H9 (cell line): ENCODE measurements around the gene SLC22A12. TPM values are rescaled to one million over a fixed set of nuclear protein-coding genes. Genes with fewer than 3 reads are reported as not detected.

Experiments
- DNase-seq: peaks from one replicate; pipeline ENCODE4 v3.0.0-alpha.2; 2017
- H2AFZ ChIP-seq: one replicate; pipeline ENCODE4 v1.6.1; 2013; ENCODE audit warnings: mild to moderate bottlenecking, low read length, control low read depth, moderate library complexity
- H2AK5ac ChIP-seq: 2 replicates; pipeline ENCODE4 v1.6.1; 2013; ENCODE audit warnings: low read length, control low read depth, mixed read lengths; ENCODE audit not compliant: insufficient read length
- H2BK120ac ChIP-seq: one replicate; pipeline ENCODE4 v1.6.1; 2013; ENCODE audit warnings: low read depth, mild to moderate bottlenecking, low read length, control low read depth, inconsistent platforms; ENCODE audit not compliant: poor library complexity, severe bottlenecking
- H2BK12ac ChIP-seq: 2 replicates; pipeline ENCODE4 v1.6.1; 2013; ENCODE audit warnings: low read length, control low read depth, mixed read lengths, low read depth; ENCODE audit not compliant: insufficient read length
- H2BK15ac ChIP-seq: 2 replicates; pipeline ENCODE4 v1.6.1; 2013; ENCODE audit warnings: low read depth, low read length, control low read depth
- H2BK20ac ChIP-seq: one replicate; pipeline ENCODE4 v1.6.1; 2013; ENCODE audit warnings: low read depth, mild to moderate bottlenecking, low read length, control low read depth, inconsistent platforms; ENCODE audit not compliant: poor library complexity, severe bottlenecking
- H2BK5ac ChIP-seq: 2 replicates; pipeline ENCODE4 v1.6.1; 2013; ENCODE audit warnings: low read length, control low read depth, mixed read lengths; ENCODE audit not compliant: insufficient read length
- H3K14ac ChIP-seq: 2 replicates; pipeline ENCODE4 v1.6.1; 2013; ENCODE audit warnings: low read length, control low read depth; ENCODE audit not compliant: insufficient read depth
- H3K18ac ChIP-seq: 2 replicates; pipeline ENCODE4 v1.6.1; 2013; ENCODE audit warnings: low read depth, mild to moderate bottlenecking, mixed read lengths, low read length, control low read depth; ENCODE audit not compliant: insufficient read length
- H3K23ac ChIP-seq: 2 replicates; pipeline ENCODE4 v1.6.1; 2013; ENCODE audit warnings: low read length, control low read depth, mixed read lengths, low read depth; ENCODE audit not compliant: insufficient read length
- H3K23me2 ChIP-seq: 2 replicates; pipeline ENCODE4 v1.6.1; 2013; ENCODE audit warnings: low read depth, mild to moderate bottlenecking, mixed read lengths, low read length, control low read depth; ENCODE audit not compliant: insufficient read length, poor library complexity, severe bottlenecking
- H3K27ac ChIP-seq: 2 replicates; pipeline ENCODE4 v1.5.1; 2013; ENCODE audit warnings: low read length, control low read depth, mixed read lengths, low read depth; ENCODE audit not compliant: insufficient read length
- H3K27me3 ChIP-seq: 2 replicates; pipeline ENCODE4 v1.6.1; 2013; ENCODE audit warnings: low read length, control low read depth, inconsistent platforms; ENCODE audit not compliant: insufficient read depth
- H3K4ac ChIP-seq: 2 replicates; pipeline ENCODE4 v1.6.1; 2013; ENCODE audit warnings: low read depth, mild to moderate bottlenecking, control low read depth, inconsistent platforms, low read length, moderate library complexity
- H3K4me1 ChIP-seq: 2 replicates; pipeline ENCODE4 v1.6.1; 2013; ENCODE audit warnings: low read length, control low read depth, inconsistent platforms; ENCODE audit not compliant: insufficient read depth
- H3K4me2 ChIP-seq: 2 replicates; pipeline ENCODE4 v1.6.1; 2013; ENCODE audit warnings: low read length, control low read depth, mixed read lengths; ENCODE audit not compliant: insufficient read length, insufficient read depth
- H3K56ac ChIP-seq: 2 replicates; pipeline ENCODE4 v1.6.1; 2013; ENCODE audit warnings: low read depth, mild to moderate bottlenecking, mixed read lengths, low read length, control low read depth; ENCODE audit not compliant: insufficient read length
- H3K79me1 ChIP-seq: 2 replicates; pipeline ENCODE4 v1.6.1; 2013; ENCODE audit warnings: low read depth, mild to moderate bottlenecking, moderate library complexity, low read length, control low read depth, inconsistent platforms; ENCODE audit not compliant: insufficient read depth, poor library complexity, severe bottlenecking
- H3K79me2 ChIP-seq: 2 replicates; pipeline ENCODE4 v1.6.1; 2013; ENCODE audit warnings: low read length, control low read depth, inconsistent platforms; ENCODE audit not compliant: insufficient read depth
- H3K9ac ChIP-seq: 2 replicates; pipeline ENCODE4 v1.6.1; 2013; ENCODE audit warnings: low read length, control low read depth, mixed read lengths; ENCODE audit not compliant: insufficient read length; ENCODE audit errors: extremely low read depth
- H3K9me3 ChIP-seq: one replicate; pipeline ENCODE4 v1.6.1; 2013; ENCODE audit warnings: low read depth, low read length, inconsistent platforms; ENCODE audit not compliant: control insufficient read depth
- H3T11ph ChIP-seq: one replicate; pipeline ENCODE4 v1.6.1; 2013; ENCODE audit warnings: mild to moderate bottlenecking, low read length, control low read depth, inconsistent platforms
- H4K20me1 ChIP-seq: one replicate; pipeline ENCODE4 v1.6.1; 2013; ENCODE audit not compliant: control insufficient read depth, insufficient read length, insufficient read depth
- H4K5ac ChIP-seq: 2 replicates; pipeline ENCODE4 v1.6.1; 2013; ENCODE audit warnings: low read depth, mild to moderate bottlenecking, mixed read lengths, low read length, control low read depth; ENCODE audit not compliant: insufficient read length
- H4K8ac ChIP-seq: replicated peaks from 2 replicates; pipeline ENCODE4 v1.6.1; 2013; ENCODE audit warnings: low read length, control low read depth, mixed read lengths, low read depth; ENCODE audit not compliant: insufficient read length
- H4K91ac ChIP-seq: 2 replicates; pipeline ENCODE4 v1.6.1; 2013; ENCODE audit warnings: low read depth, mild to moderate bottlenecking, moderate library complexity, mixed read lengths, low read length, control low read depth; ENCODE audit not compliant: insufficient read length
- H3K27ac Mint-ChIP-seq, 3 experiments: 2 replicates in 2 of 3; 3 replicates in 1 of 3; pipeline ENCODE4 v1.8.0; 2020 to 2021; ENCODE audit warnings: mixed read lengths in 3 of 3, mild to moderate bottlenecking in 1 of 3, moderate library complexity in 1 of 3
- H3K27me3 Mint-ChIP-seq: 2 replicates; pipeline ENCODE4 v1.8.0; 2021; ENCODE audit warnings: low read depth, mild to moderate bottlenecking, moderate library complexity, mixed read lengths
- H3K36me3 Mint-ChIP-seq, 3 experiments: 2 replicates in 2 of 3; 3 replicates in 1 of 3; pipeline ENCODE4 v1.8.0; 2020 to 2021; ENCODE audit warnings: low read depth in 3 of 3, mixed read lengths in 3 of 3; ENCODE audit not compliant: insufficient read depth in 1 of 3
- H3K4me1 Mint-ChIP-seq, 2 experiments: 2 replicates each; pipeline ENCODE4 v1.8.0; 2020; ENCODE audit warnings: mixed read lengths in 2 of 2
- H3K4me3 Mint-ChIP-seq, 2 experiments: 2 replicates in 1 of 2; 3 replicates in 1 of 2; pipeline ENCODE4 v1.8.0; 2020 to 2021; ENCODE audit warnings: mild to moderate bottlenecking in 2 of 2, mixed read lengths in 2 of 2, moderate library complexity in 1 of 2
- H3K9me3 Mint-ChIP-seq, 2 experiments: 2 replicates in 1 of 2; 3 replicates in 1 of 2; pipeline ENCODE4 v1.8.0; 2020; ENCODE audit warnings: mild to moderate bottlenecking in 2 of 2, mixed read lengths in 2 of 2, moderate library complexity in 1 of 2
- WGBS: extraction: QIAGEN DNeasy Blood & Tissue Kit; methylation state at CpG from one replicate; pipeline ENCODE4 v1.1.7; 2013; ENCODE audit warnings: missing lambda C conversion rate, low lambda C conversion rate, mixed read lengths; ENCODE audit not compliant: insufficient read length; ENCODE audit errors: extremely low coverage; 5-methylcytosine and 5-hydroxymethylcytosine counted together
- total RNA-seq: library from RNA; stranded (reverse); gene quantifications from 2 replicates; pipeline ENCODE4 v1.2.1, GENCODE V29; 2021
- TF ChIP-seq, protein P1 (sequence below): fragments of 200-600 bp; sonication (generic); conservative IDR thresholded peaks from 3 replicates; pipeline ENCODE4 v1.8.0; 2021; ENCODE audit warnings: antibody characterized with exemption, mild to moderate bottlenecking

Gene SLC22A12
- total RNA-seq, 1 experiment from 2014 or later = not detected

GRCh38 chr11:64558869-64559268, 32.2 kb upstream of the SLC22A12 start:
- H2BK120ac ChIP-seq = no peak overlapping the region
- H4K5ac ChIP-seq = no peak overlapping the region
- no peaks in the 10 kb centered on the region for H3K23me2 ChIP-seq
- H3T11ph ChIP-seq = no peak overlapping the region
- H3K4me1 ChIP-seq = peaks cover 7% of the 10 kb centered on the region; the same call in 1 of the 2 replicates
- no peak for DNase-seq
- peak overlapping the region; percentile 69; the same call in 1 of the 2 replicates for H3K4ac ChIP-seq
- Mint-ChIP-seq H3K4me1 (peaks cover 36 to 45% of the 10 kb centered on the region in 2 experiments), H3K36me3 (no peaks in the 10 kb centered on the region), H3K27me3 (peaks cover 4% of the 10 kb centered on the region), H3K27ac (peak overlapping the region; percentile 88 to 92 (median 90); a peak in 6 of 7 replicates), H3K9me3 (no peaks in the 10 kb centered on the region), H3K4me3 (peak overlapping the region in 1 of 2 experiments; percentile 53; a peak in 1 of 5 replicates)
- H2AFZ ChIP-seq = no peak overlapping the region
- peak overlapping the region; percentile 89 for H3K14ac ChIP-seq
- H2AK5ac ChIP-seq = no peak overlapping the region
- TF ChIP-seq, protein P1, sequence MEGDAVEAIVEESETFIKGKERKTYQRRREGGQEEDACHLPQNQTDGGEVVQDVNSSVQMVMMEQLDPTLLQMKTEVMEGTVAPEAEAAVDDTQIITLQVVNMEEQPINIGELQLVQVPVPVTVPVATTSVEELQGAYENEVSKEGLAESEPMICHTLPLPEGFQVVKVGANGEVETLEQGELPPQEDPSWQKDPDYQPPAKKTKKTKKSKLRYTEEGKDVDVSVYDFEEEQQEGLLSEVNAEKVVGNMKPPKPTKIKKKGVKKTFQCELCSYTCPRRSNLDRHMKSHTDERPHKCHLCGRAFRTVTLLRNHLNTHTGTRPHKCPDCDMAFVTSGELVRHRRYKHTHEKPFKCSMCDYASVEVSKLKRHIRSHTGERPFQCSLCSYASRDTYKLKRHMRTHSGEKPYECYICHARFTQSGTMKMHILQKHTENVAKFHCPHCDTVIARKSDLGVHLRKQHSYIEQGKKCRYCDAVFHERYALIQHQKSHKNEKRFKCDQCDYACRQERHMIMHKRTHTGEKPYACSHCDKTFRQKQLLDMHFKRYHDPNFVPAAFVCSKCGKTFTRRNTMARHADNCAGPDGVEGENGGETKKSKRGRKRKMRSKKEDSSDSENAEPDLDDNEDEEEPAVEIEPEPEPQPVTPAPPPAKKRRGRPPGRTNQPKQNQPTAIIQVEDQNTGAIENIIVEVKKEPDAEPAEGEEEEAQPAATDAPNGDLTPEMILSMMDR = no peak
- no peak overlapping the region for H4K91ac ChIP-seq
- no peaks in the 10 kb centered on the region for H3K9me3 ChIP-seq
- H2BK15ac ChIP-seq = no peak overlapping the region
- no peak overlapping the region for H4K8ac ChIP-seq
- H3K4me2 ChIP-seq = no peak overlapping the region
- no CpG with 5 or more reads among the region's 9 CpGs for WGBS
- H2BK20ac ChIP-seq = peak overlapping the region; percentile 61
- H2BK12ac ChIP-seq = no peak overlapping the region
- no peaks in the 10 kb centered on the region for H3K27me3 ChIP-seq
- no peaks in the 10 kb centered on the region for H4K20me1 ChIP-seq
- peak overlapping the region; percentile 90 for H3K18ac ChIP-seq
- no peaks in the 10 kb centered on the region for H3K79me1 ChIP-seq
- no peaks in the 10 kb centered on the region for H3K79me2 ChIP-seq
- no peak overlapping the region for H3K56ac ChIP-seq
- H3K23ac ChIP-seq = no peak overlapping the region
- H2BK5ac ChIP-seq = no peak overlapping the region
- no peak overlapping the region for H3K9ac ChIP-seq
- H3K27ac ChIP-seq = no peak overlapping the region
